Ovary (tissue), 3 donors: Measurements from ENCODE around the gene INTS15.

Source experiments
- POLR2A ChIP-seq: fragments of 450-650 bp; IDR thresholded peaks from one replicate; pipeline ENCODE4 v1.6.1; 2017; ENCODE audit warnings: antibody characterized with exemption, mild to moderate bottlenecking, moderate library complexity
- TF ChIP-seq, protein P1 (sequence below), 3 donors: fragments of 450-650 bp in 2 of 3; fragments of 200-600 bp in 1 of 3; IDR thresholded peaks; one replicate each; pipeline versions ENCODE4 v1.5.1 to v1.8.0; 2016 to 2022; ENCODE audit warnings: antibody characterized with exemption in 3 of 3, mild to moderate bottlenecking in 1 of 3
- donor health status: DM: no; HTN: no; CAD: no.

- TF ChIP-seq, protein P1, sequence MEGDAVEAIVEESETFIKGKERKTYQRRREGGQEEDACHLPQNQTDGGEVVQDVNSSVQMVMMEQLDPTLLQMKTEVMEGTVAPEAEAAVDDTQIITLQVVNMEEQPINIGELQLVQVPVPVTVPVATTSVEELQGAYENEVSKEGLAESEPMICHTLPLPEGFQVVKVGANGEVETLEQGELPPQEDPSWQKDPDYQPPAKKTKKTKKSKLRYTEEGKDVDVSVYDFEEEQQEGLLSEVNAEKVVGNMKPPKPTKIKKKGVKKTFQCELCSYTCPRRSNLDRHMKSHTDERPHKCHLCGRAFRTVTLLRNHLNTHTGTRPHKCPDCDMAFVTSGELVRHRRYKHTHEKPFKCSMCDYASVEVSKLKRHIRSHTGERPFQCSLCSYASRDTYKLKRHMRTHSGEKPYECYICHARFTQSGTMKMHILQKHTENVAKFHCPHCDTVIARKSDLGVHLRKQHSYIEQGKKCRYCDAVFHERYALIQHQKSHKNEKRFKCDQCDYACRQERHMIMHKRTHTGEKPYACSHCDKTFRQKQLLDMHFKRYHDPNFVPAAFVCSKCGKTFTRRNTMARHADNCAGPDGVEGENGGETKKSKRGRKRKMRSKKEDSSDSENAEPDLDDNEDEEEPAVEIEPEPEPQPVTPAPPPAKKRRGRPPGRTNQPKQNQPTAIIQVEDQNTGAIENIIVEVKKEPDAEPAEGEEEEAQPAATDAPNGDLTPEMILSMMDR (IDR thresholded peaks at IDR 0.05), result no peak
- no peak for TF ChIP-seq POLR2A
Measured at GRCh38 chr7:6637544-6638229, 47.9 kb downstream of the INTS15 start.
